ENCODE data around the gene MDFIC2. TPM values are rescaled to one million over a fixed set of nuclear protein-coding genes. Genes with fewer than 3 reads are reported as not detected.

The MDFIC2 gene
- total RNA-seq (2022; extraction: Qiagen RNA extraction): not detected in 5 replicates

GRCh38 chr3:70312336-70312735 lies at the start of gene MDFIC2:
Gene MDFIC2, minus strand, starts transcription at chr3:70312638. Its CDS starts 665 bp downstream, at chr3:70311973.

